Stimulated activated CD8-positive, alpha-beta memory T cell treated with anti-CD3 and anti-CD28 coated beads, Interleukin-12 subunit alpha, Interleukin-12 subunit beta, amount 100 ng/mL, for 24 hours (primary cell): ENCODE data around the gene ARHGAP22.
"Not testable (repeated sequence)": the region's sequence is repeated elsewhere in the genome, so short reads cannot be mapped to it uniquely, and the experiment has no call there.

Experiments
- DNase-seq: peaks from one replicate; pipeline ENCODE4 v3.0.0-alpha.2; 2020; ENCODE audit errors: extremely low read depth

The ARHGAP22 gene

GRCh38 chr10:48450233-48450740 lies 154.6 kb downstream of the ARHGAP22 start:
- no peak for DNase-seq

- no peak for DNase-seq
These were observed 155.2 kb downstream of the ARHGAP22 start for GRCh38 chr10:48449501-48450232.

GRCh38 chr10:48448796-48449195 lies 156.1 kb downstream of the ARHGAP22 start:
- no peak for DNase-seq

- DNase-seq = no peak
These were observed 157.3 kb downstream of the ARHGAP22 start for GRCh38 chr10:48447356-48448215.

GRCh38 chr10:48446785-48447184 lies 158.1 kb downstream of the ARHGAP22 start:
- no peak for DNase-seq

- no peak for DNase-seq
These were observed 158.9 kb downstream of the ARHGAP22 start for GRCh38 chr10:48445932-48446331.

GRCh38 chr10:48444861-48445841 lies 159.7 kb downstream of the ARHGAP22 start:
- DNase-seq = no peak

- no peak for DNase-seq
These were observed 160.6 kb downstream of the ARHGAP22 start for GRCh38 chr10:48444266-48444665.

- no peak for DNase-seq
These were observed 162.1 kb downstream of the ARHGAP22 start for GRCh38 chr10:48442809-48443177.

- no peak for DNase-seq
These were observed 162.6 kb downstream of the ARHGAP22 start for GRCh38 chr10:48442090-48442808.

GRCh38 chr10:48440771-48441170 lies 164.1 kb downstream of the ARHGAP22 start:
- DNase-seq = no peak

- DNase-seq = no peak
These were observed 165.3 kb downstream of the ARHGAP22 start for GRCh38 chr10:48439581-48440041.

GRCh38 chr10:48439031-48439430 lies 165.8 kb downstream of the ARHGAP22 start:
- no peak for DNase-seq

GRCh38 chr10:48437546-48437945 lies 167.3 kb downstream of the ARHGAP22 start:
- DNase-seq = no peak

GRCh38 chr10:48431871-48432270 lies 173.0 kb downstream of the ARHGAP22 start:
- no peak for DNase-seq

GRCh38 chr10:48430402-48430993 lies 174.4 kb downstream of the ARHGAP22 start:
- DNase-seq = no peak

- DNase-seq = no peak
These were observed 175.6 kb downstream of the ARHGAP22 start for GRCh38 chr10:48429309-48429708.

- no peak for DNase-seq
These were observed 176.0 kb downstream of the ARHGAP22 start for GRCh38 chr10:48428896-48429295.

GRCh38 chr10:48423884-48424283 lies 181.0 kb downstream of the ARHGAP22 start:
- DNase-seq = no peak

GRCh38 chr10:48421862-48422261 lies 183.0 kb downstream of the ARHGAP22 start:
- not testable (repeated sequence) for DNase-seq
